Left lung (tissue), 10 donors: ENCODE results near the gene VPS13D. TPM values are rescaled to one million over a fixed set of nuclear protein-coding genes. Genes with fewer than 3 reads are reported as not detected.

ENCODE experiments used
- ATAC-seq: fragments of 200-7000 bp; cut with Tn5 transposase; one replicate; pipeline ENCODE4 v1.9.1; 2020; ENCODE audit warnings: moderate library complexity
- DNase-seq, 4 donors: peaks; one replicate each; pipeline ENCODE4 v3.0.0-alpha.2; 2013 to 2020
- H3K27ac ChIP-seq, 2 donors: fragments of 200-600 bp; sonication (generic) in 1 of 2; one replicate each; pipeline versions ENCODE4 v1.5.0 to v1.8.0; 2020 to 2021
- H3K27me3 ChIP-seq, 2 donors: fragments of 200-600 bp; sonication (generic) in 1 of 2; one replicate each; pipeline versions ENCODE4 v1.5.0 to v1.8.0; 2020 to 2021
- H3K36me3 ChIP-seq, 2 donors: fragments of 200-600 bp; sonication (generic) in 1 of 2; one replicate each; pipeline versions ENCODE4 v1.5.0 to v1.8.0; 2020 to 2021
- H3K4me1 ChIP-seq, 2 donors: fragments of 200-600 bp; one replicate each; pipeline ENCODE4 v1.8.0; 2021
- H3K4me3 ChIP-seq, 2 donors: fragments of 200-600 bp; sonication (generic) in 1 of 2; one replicate each; pipeline versions ENCODE4 v1.5.0 to v1.8.0; 2020 to 2021; ENCODE audit warnings: mild to moderate bottlenecking in 1 of 2
- H3K9me3 ChIP-seq, 2 donors: fragments of 200-600 bp; sonication (generic) in 1 of 2; one replicate each; pipeline versions ENCODE4 v1.5.0 to v1.8.0; 2020 to 2021
- intact Hi-C, 2 donors: fragments of 100-400 bp; cut with DNase I; formaldehyde crosslinking; loops; one replicate each; pipeline versions ENCODE4 v1.11.2 to v1.14.2; 2022
- polyA plus RNA-seq, 6 donors: library from polyadenylated mRNA; unstranded; fragments of 120-200 nt; gene quantifications; one replicate each; pipeline ENCODE4 v1.2.1, GENCODE V29; 2013; ENCODE audit not compliant: insufficient read length in 6 of 6
- total RNA-seq, 2 donors: library from RNA; stranded (reverse); fragmentation: NEBNext Ultra II Directional; extraction: Animal tissue kit (Norgen Biotek cat#: 25700); gene quantifications; one replicate each; pipeline ENCODE4 v1.2.1, GENCODE V29; 2021
- TF ChIP-seq, protein P1 (sequence below), 2 donors: fragments of 200-600 bp; sonication (generic) in 1 of 2; IDR thresholded peaks; one replicate each; pipeline versions ENCODE4 v1.5.0 to v1.8.0; 2021; ENCODE audit warnings: antibody characterized with exemption in 2 of 2
- donor health status: DM: no; HTN: yes; CAD: no.
- donor health status: DM: no; HTN: no; CAD: no.

Gene VPS13D
- total and polyA plus RNA-seq, 8 donors, result 26.6 to 62.3 (median 30.2) TPM

DNA sequence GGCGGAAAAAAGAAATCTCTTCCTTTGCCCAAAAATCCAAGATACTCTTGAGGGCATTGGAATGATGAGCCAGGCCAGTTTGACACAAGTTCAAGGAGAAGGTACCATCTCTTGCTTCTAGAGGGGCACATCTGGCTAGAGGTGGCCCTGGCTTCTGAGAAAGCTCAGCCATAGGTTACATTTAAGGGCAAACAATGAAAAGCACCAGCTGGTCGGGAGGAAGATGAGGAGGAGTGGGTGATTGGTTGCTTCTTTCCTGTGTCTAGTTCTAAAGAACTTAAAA lies 256.2 kb downstream of the VPS13D start:
- no peaks in the 10 kb centered on the region for H3K27me3 ChIP-seq
- DNase-seq (peak in 2 of 4 donors; percentile 32 to 53), ATAC-seq (no peak)
- peaks cover 18 to 23% of the 10 kb centered on the region in 2 donors for H3K4me1 ChIP-seq
- H3K36me3 ChIP-seq, result peaks cover 0 to 6% of the 10 kb centered on the region in 2 donors
- intact Hi-C loops, result no loop called here
- no peak overlapping the region for H3K4me3 ChIP-seq
- H3K9me3 ChIP-seq, result no peaks in the 10 kb centered on the region
- H3K27ac ChIP-seq, result peak overlapping the region; percentile 25 to 43
- TF ChIP-seq, protein P1, sequence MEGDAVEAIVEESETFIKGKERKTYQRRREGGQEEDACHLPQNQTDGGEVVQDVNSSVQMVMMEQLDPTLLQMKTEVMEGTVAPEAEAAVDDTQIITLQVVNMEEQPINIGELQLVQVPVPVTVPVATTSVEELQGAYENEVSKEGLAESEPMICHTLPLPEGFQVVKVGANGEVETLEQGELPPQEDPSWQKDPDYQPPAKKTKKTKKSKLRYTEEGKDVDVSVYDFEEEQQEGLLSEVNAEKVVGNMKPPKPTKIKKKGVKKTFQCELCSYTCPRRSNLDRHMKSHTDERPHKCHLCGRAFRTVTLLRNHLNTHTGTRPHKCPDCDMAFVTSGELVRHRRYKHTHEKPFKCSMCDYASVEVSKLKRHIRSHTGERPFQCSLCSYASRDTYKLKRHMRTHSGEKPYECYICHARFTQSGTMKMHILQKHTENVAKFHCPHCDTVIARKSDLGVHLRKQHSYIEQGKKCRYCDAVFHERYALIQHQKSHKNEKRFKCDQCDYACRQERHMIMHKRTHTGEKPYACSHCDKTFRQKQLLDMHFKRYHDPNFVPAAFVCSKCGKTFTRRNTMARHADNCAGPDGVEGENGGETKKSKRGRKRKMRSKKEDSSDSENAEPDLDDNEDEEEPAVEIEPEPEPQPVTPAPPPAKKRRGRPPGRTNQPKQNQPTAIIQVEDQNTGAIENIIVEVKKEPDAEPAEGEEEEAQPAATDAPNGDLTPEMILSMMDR (IDR thresholded peaks at IDR 0.05), result no peak

- intact Hi-C loops, result no loop called here
- ATAC-seq (peak; percentile 81), DNase-seq (peak in 3 of 4 donors; percentile 72 to 80 (median 74))
- H3K9me3 ChIP-seq, result no peaks in the 10 kb centered on the region
- H3K27me3 ChIP-seq, result no peaks in the 10 kb centered on the region
- H3K36me3 ChIP-seq, result peaks cover 0 to 6% of the 10 kb centered on the region in 2 donors
- TF ChIP-seq, protein P1 (IDR thresholded peaks at IDR 0.05), result no peak
- peaks cover 13 to 20% of the 10 kb centered on the region in 2 donors for H3K4me1 ChIP-seq
- H3K4me3 ChIP-seq, result no peak overlapping the region
- peak overlapping the region; percentile 25 to 43 for H3K27ac ChIP-seq
These were observed 256.7 kb downstream of the VPS13D start for GRCh38 chr1:12486401-12487005.

GRCh38 chr1:12487520-12487919 lies 257.7 kb downstream of the VPS13D start:
- DNase-seq, result no peak
- ATAC-seq, result no peak
- Histone ChIP-seq H3K27me3 (no peaks in the 10 kb centered on the region), H3K36me3 (peaks cover 0 to 6% of the 10 kb centered on the region in 2 donors), H3K27ac (no peak overlapping the region), H3K9me3 (no peaks in the 10 kb centered on the region), H3K4me3 (no peak overlapping the region), H3K4me1 (peaks cover 12 to 20% of the 10 kb centered on the region in 2 donors)
- TF ChIP-seq, protein P1 (IDR thresholded peaks at IDR 0.05), result no peak
- intact Hi-C loops, result no loop called here

GRCh38 chr1:12488666-12489354 lies 259.0 kb downstream of the VPS13D start:
- no peak for DNase-seq
- Histone ChIP-seq H3K4me1 (peaks cover 12 to 20% of the 10 kb centered on the region in 2 donors), H3K9me3 (no peaks in the 10 kb centered on the region), H3K27ac (no peak overlapping the region), H3K36me3 (peaks cover 0 to 6% of the 10 kb centered on the region in 2 donors), H3K4me3 (no peak overlapping the region), H3K27me3 (no peaks in the 10 kb centered on the region)
- TF ChIP-seq, protein P1 (IDR thresholded peaks at IDR 0.05), result no peak
- intact Hi-C loops, result no loop called here
- ATAC-seq, result peak; percentile 34

GRCh38 chr1:12490532-12491142 lies 260.8 kb downstream of the VPS13D start:
- Histone ChIP-seq H3K27me3 (no peaks in the 10 kb centered on the region), H3K27ac (no peak overlapping the region), H3K9me3 (no peaks in the 10 kb centered on the region), H3K4me3 (no peak overlapping the region), H3K36me3 (peaks cover 0 to 6% of the 10 kb centered on the region in 2 donors), H3K4me1 (peaks cover 11 to 13% of the 10 kb centered on the region in 2 donors)
- ATAC-seq, result no peak
- TF ChIP-seq, protein P1 (IDR thresholded peaks at IDR 0.05), result no peak
- no peak for DNase-seq
- intact Hi-C loops, result no loop called here
